ENCODE data around the gene ZBTB7B.
A peak's percentile ranks its signal among the peaks of the same experiment; 100 is the strongest.

The ZBTB7B gene

DNA sequence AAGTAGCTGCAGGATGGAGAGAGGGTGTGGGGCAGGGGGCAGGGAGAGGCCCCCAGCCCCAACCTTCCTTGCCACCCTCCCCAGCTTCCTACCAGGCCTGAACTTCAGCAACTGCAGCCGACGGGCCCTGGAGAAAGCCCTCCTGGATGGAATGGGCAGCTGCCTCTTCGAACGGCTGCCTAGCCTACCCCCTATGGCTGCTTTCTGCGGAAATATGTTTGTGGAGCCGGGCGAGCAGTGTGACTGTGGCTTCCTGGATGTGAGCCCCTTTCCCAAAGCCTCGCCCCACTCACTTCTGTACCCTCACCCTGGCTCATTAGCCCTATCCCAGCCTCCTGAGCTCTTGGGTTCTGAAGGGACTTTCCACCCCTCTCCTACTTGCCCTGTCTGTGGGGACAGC, 54.5 kb downstream of the ZBTB7B start:
- no peak overlapping the region for H3K9ac ChIP-seq (ENCODE audit: low read length)
- H3K27ac ChIP-seq (ENCODE audit: low read depth, low read length, poor library complexity, severe bottlenecking) = no peak overlapping the region
- H3K36me3 ChIP-seq (ENCODE audit: insufficient read depth, low read length) = peaks cover 8% of the 10 kb centered on the region
- H3K9me3 ChIP-seq (ENCODE audit: low read length) = no peaks in the 10 kb centered on the region
- TF ChIP-seq, protein P1, sequence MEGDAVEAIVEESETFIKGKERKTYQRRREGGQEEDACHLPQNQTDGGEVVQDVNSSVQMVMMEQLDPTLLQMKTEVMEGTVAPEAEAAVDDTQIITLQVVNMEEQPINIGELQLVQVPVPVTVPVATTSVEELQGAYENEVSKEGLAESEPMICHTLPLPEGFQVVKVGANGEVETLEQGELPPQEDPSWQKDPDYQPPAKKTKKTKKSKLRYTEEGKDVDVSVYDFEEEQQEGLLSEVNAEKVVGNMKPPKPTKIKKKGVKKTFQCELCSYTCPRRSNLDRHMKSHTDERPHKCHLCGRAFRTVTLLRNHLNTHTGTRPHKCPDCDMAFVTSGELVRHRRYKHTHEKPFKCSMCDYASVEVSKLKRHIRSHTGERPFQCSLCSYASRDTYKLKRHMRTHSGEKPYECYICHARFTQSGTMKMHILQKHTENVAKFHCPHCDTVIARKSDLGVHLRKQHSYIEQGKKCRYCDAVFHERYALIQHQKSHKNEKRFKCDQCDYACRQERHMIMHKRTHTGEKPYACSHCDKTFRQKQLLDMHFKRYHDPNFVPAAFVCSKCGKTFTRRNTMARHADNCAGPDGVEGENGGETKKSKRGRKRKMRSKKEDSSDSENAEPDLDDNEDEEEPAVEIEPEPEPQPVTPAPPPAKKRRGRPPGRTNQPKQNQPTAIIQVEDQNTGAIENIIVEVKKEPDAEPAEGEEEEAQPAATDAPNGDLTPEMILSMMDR (IDR thresholded peaks at IDR 0.05; ENCODE audit: low read length) = no peak
- no peak for TF ChIP-seq EZH2 (IDR thresholded peaks at IDR 0.05; ENCODE audit: borderline replicate concordance, low read length)
- H3K4me2 ChIP-seq (ENCODE audit: low read length) = no peak overlapping the region
- H3K4me3 ChIP-seq (ENCODE audit: low read depth, low read length, poor library complexity, severe bottlenecking) = no peak overlapping the region
- H3F3A ChIP-seq (ENCODE audit: insufficient read depth, low read length) = no peaks in the 10 kb centered on the region
- H3K9me2 ChIP-seq (ENCODE audit: low read depth, low read length) = no peaks in the 10 kb centered on the region
- peaks cover 13% of the 10 kb centered on the region for H3K4me1 ChIP-seq (ENCODE audit: insufficient read depth, low read length, severe bottlenecking)
- no peaks in the 10 kb centered on the region for H3K27me3 ChIP-seq (ENCODE audit: insufficient read depth, low read length)
- H2AFZ ChIP-seq (ENCODE audit: low read length) = no peak overlapping the region
- no peaks in the 10 kb centered on the region for H3K79me2 ChIP-seq (ENCODE audit: insufficient read depth, low read length)
- H4K20me1 ChIP-seq (ENCODE audit: insufficient read depth, low read length) = no peaks in the 10 kb centered on the region

DNA sequence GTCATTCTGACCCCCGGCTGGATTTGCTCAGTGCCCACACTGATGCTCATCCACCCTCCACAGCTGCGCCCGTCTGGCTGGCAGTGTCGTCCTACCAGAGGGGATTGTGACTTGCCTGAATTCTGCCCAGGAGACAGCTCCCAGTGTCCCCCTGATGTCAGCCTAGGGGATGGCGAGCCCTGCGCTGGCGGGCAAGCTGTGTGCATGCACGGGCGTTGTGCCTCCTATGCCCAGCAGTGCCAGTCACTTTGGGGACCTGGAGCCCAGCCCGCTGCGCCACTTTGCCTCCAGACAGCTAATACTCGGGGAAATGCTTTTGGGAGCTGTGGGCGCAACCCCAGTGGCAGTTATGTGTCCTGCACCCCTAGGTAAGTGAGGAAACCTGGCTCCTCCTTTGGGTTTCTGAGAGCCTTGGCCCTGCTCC, 55.2 kb downstream of the ZBTB7B start:
- TF ChIP-seq, protein P1 (IDR thresholded peaks at IDR 0.05; ENCODE audit: low read length) = peak; percentile 10; the same call in 1 of the 2 replicates
- TF ChIP-seq EZH2 (IDR thresholded peaks at IDR 0.05; ENCODE audit: borderline replicate concordance, low read length) = no peak
- Histone ChIP-seq H3K4me1 (ENCODE audit: insufficient read depth, low read length, severe bottlenecking) (peaks cover 12% of the 10 kb centered on the region), H3K4me2 (ENCODE audit: low read length) (no peak overlapping the region), H3K36me3 (ENCODE audit: insufficient read depth, low read length) (peaks cover 8% of the 10 kb centered on the region), H3K9me3 (ENCODE audit: low read length) (no peaks in the 10 kb centered on the region), H4K20me1 (ENCODE audit: insufficient read depth, low read length) (no peaks in the 10 kb centered on the region), H3K79me2 (ENCODE audit: insufficient read depth, low read length) (no peaks in the 10 kb centered on the region), H3K9me2 (ENCODE audit: low read depth, low read length) (no peaks in the 10 kb centered on the region), H3F3A (ENCODE audit: insufficient read depth, low read length) (no peaks in the 10 kb centered on the region), H3K4me3 (ENCODE audit: low read depth, low read length, poor library complexity, severe bottlenecking) (no peak overlapping the region), H2AFZ (ENCODE audit: low read length) (no peak overlapping the region), H3K27me3 (ENCODE audit: insufficient read depth, low read length) (no peaks in the 10 kb centered on the region), H3K9ac (ENCODE audit: low read length) (no peak overlapping the region), H3K27ac (ENCODE audit: low read depth, low read length, poor library complexity, severe bottlenecking) (no peak overlapping the region)

DNA sequence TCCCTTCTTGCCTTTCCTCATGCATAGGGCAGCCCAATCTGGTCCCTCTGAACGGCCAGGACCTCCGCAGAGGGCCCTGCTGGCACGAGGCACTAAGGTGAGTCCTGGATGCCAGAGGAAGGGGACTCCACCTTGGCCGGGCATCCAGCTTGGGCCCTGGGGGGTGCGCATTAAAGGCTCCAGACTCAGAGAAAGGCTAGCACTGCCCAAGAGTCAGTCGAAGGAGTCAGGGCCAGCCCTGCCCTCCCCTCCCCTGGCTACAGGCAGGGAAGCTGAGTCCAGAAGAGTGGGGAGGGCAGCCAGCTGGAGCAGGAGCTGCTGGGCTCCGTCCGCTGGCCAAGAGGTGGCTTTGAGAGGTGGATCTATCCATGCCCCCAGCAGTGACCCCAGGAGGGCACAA, 58.1 kb downstream of the ZBTB7B start:
- no peaks in the 10 kb centered on the region for H3K9me3 ChIP-seq (ENCODE audit: low read length)
- H2AFZ ChIP-seq (ENCODE audit: low read length) = no peak overlapping the region
- H3K4me2 ChIP-seq (ENCODE audit: low read length) = no peak overlapping the region
- H3K9ac ChIP-seq (ENCODE audit: low read length) = no peak overlapping the region
- H3K4me1 ChIP-seq (ENCODE audit: insufficient read depth, low read length, severe bottlenecking) = peaks cover 28% of the 10 kb centered on the region
- no peaks in the 10 kb centered on the region for H3K9me2 ChIP-seq (ENCODE audit: low read depth, low read length)
- H3K4me3 ChIP-seq (ENCODE audit: low read depth, low read length, poor library complexity, severe bottlenecking) = no peak overlapping the region
- H4K20me1 ChIP-seq (ENCODE audit: insufficient read depth, low read length) = no peaks in the 10 kb centered on the region
- H3K27me3 ChIP-seq (ENCODE audit: insufficient read depth, low read length) = no peaks in the 10 kb centered on the region
- TF ChIP-seq EZH2 (IDR thresholded peaks at IDR 0.05; ENCODE audit: borderline replicate concordance, low read length) = no peak
- TF ChIP-seq, protein P1 (IDR thresholded peaks at IDR 0.05; ENCODE audit: low read length) = no peak
- no peaks in the 10 kb centered on the region for H3K79me2 ChIP-seq (ENCODE audit: insufficient read depth, low read length)
- no peak overlapping the region for H3K27ac ChIP-seq (ENCODE audit: low read depth, low read length, poor library complexity, severe bottlenecking)
- H3K36me3 ChIP-seq (ENCODE audit: insufficient read depth, low read length) = peaks cover 8% of the 10 kb centered on the region
- no peaks in the 10 kb centered on the region for H3F3A ChIP-seq (ENCODE audit: insufficient read depth, low read length)
